Endometrial microvascular endothelial cells (primary cell): ENCODE measurements around the gene HYAL3. TPM values are rescaled to one million over a fixed set of nuclear protein-coding genes. Genes with fewer than 3 reads are reported as not detected.

Experiments
- in situ Hi-C: cut with HindIII; loops from 2 replicates; pipeline ENCODE4 v1.10.0; 2017; ENCODE audit warnings: low sequenced_read_pairs, low pct_unique_long_range_greater_than_20kb; ENCODE audit errors: inconsistent ontology term
- total RNA-seq: library from RNA; depleted of rRNA; stranded (reverse); fragments of >200 nt; gene quantifications from one replicate; pipeline ENCODE4 v1.2.3, GENCODE V29; 2015; ENCODE audit errors: inconsistent ontology term

The HYAL3 gene, protein sequence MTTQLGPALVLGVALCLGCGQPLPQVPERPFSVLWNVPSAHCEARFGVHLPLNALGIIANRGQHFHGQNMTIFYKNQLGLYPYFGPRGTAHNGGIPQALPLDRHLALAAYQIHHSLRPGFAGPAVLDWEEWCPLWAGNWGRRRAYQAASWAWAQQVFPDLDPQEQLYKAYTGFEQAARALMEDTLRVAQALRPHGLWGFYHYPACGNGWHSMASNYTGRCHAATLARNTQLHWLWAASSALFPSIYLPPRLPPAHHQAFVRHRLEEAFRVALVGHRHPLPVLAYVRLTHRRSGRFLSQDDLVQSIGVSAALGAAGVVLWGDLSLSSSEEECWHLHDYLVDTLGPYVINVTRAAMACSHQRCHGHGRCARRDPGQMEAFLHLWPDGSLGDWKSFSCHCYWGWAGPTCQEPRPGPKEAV
- total RNA-seq: 7.3 TPM

DNA sequence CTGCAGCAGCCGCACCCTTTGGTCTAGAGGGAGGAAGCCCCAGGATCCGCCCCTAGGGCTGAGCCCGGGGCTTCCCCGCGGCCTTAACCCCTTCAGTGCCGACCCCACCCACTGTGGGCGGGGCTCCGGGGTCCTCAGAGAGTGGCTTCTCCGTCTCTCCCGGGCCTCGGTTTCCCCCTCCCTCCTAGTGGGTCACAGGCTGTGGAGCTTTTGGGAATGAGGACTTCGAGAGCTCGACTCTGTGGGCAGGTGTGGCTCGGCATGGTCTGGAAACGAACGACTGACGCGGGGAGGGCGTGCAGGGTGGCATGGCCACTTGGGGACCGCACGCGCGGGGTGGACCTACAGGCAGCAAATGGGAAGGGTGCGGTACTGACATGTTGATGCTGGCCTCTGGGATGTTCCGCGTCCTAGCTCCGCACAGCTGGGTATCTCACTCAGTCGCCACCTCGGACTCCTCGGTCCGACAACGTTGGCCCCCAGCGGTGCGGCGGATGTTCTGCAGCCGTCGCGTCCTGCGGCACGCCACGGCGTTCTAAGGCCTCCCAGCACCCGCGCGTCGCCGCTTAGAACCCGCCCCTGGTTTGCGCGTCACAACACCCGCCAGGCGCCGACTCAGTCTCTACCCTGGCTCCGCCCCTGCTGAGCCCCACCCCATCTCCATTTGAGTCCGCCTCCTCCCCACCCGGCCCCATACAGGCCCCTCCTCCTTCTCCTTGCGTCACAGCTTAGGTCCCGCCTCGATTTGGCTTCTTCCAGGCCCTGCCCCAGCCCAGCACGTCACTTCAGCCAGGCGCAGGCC is at the start of gene HYAL3, which contains the start of gene NAA80:
Gene HYAL3, minus strand, starts transcription at position 570 of the 802 bp plus-strand sequence. CDS start 3,803 bp downstream, outside the sequence.
Gene NAA80, minus strand, starts transcription at position 570 of the 802 bp plus-strand sequence. CDS start 1,942 bp downstream, outside the sequence.
- in situ Hi-C loops: no loop called here

DNA sequence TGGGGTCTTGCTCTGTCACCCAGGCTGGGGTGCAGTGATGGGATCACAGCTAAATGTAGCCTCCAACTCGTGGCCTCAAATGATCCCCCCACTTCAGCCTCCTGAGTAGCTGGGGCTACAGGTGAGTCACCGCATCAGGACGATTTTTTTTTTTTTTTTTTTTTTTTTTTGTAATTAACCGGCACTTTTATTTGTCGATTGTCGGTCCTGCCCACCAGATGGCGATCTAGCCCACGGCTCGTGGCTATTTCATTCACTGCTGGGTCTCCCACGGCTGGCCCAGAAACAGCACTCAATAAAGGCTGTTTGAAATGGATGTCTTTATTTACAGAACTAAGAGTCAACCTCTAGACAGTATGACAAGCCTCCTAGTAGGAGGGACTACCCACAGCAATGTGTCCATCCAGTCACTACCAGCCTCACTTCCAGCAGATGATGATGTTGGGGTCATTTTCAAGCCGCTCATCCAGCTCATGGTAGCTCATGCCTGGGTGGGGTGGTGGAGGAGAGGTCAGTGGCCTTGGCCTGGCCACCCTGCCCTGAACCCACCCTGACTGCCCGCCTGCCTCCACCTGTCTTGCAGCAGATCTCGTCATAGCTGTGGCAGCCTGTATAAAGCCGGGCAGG is 48.1 kb upstream of the HYAL3 start:
- in situ Hi-C loops: no loop called here

DNA sequence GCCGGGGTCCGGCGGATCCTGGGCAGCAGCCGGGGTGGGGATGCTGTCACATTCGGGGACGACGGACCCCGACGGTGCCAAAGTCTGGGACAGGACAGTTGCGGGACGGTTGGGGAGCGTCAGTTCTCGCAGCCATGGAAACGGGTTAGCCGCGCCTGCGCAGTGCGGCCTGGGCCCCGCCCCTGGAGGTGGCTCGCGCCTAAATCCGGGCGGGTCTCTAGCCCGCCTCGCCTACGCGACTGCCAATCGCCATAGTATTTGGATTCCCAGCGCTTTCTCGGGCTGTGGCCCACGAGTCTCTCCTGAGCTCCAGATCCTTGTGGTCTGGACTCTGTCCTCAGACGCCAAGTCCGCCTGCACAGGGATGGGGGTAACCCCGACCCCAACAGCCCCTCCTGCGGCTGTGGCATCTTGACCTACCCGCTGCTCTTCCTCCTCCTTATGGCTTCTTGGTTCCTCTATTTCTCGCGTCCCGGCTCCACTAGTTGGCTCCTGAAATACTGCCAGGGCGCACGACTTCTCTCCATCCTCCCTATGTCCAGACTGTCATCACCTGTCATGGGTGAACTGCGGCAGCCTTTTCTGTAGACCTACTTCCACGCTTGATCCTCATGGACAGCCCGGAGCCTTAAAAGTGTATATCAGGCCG is 46.5 kb upstream of the HYAL3 start, which contains the start of gene ZMYND10:
Gene ZMYND10, minus strand, starts transcription at position 147 of the 649 bp plus-strand sequence. CDS start 153 bp downstream, outside the sequence.
- in situ Hi-C loops: no loop called here

DNA sequence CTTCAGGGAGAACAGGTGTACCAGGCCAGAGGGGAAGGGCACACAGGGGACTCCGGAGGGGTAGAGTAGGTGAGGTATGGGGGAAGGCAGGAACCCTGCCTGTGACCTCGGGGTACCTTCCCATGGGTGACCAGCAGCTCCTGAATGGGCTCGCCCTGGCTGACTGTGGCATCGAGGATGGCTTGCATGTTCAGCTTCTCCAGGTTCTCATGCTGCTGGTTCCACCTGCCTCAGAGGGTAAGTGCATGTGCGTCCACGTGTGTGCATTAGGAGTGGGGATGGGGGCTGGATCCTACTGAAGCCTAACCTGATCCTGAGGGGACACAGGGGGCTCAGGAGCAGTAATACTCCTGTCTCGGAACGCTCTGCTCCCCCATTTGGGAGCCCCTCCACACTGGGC is 45.8 kb upstream of the HYAL3 start:
- in situ Hi-C loops: no loop called here

DNA sequence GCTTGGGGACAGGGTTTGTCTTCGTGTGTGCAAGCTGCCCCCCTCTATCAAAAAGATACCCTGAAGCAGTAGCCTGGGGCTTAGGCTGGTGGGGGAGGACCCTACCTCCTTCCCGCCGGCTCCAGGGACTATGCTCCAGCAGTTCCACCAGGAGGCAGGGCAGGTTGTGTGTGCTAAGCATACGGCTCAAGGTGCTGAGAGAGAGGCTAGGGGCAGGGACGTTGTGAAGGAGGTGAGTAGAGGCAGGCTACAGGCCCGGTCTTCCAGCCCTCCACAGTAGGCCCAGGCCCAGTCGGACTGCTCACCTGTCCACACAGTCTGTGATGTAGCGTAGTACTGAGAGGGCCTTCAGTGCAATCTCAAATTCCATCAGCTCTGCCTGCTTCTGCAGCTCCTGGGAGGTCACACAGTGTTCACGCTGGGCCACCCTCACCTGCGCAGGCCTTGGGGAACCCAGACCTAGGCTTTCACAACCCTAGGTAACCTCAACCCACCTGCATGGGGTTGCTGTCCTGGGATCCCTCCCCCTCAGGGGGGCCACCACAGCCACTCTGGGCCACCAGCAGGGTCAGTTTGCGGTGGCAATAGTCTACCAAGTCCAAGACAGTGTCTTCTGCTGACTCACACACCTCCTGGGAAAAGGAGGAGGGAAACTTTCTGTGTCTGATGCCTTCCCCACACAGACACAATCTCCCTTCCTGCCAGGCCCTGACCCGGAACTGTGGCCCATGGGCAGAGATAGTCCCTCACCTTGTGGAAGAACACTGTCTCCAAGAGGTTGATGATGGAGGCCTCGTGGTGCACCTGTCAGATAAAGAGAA is 43.8 kb upstream of the HYAL3 start:
- in situ Hi-C loops: no loop called here

DNA sequence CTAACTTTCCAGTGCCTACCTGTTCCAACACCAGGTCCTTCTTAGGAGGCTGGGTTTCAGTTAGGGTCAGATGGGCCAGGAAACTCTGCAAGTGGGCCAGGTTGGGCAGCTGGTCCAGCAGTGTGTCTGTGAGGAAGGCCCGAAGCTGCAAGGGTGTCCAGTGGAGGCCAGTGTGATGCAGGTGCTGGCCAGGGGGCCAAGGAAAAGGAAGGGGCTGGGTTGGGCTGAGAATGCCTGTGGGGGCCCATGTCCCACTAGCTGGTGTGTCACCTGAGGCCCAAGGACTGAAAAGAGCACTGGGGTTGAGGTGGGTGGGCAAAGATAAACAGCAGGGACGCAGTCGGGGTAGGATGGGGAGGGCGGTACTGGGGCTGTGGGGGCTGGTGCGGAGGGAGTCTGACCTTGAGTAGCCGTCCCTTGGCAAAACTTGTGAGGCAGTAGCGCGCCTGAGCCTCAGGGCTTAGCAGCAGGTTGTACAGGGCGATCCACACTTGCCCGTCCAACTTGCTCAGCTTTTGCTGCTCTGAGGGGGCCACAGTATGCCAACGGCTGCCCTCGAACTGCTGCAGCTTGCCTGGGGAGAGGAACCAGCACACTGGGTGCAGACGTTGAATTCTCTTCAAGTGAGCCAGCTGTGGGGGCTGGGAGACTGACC is 42.9 kb upstream of the HYAL3 start:
- in situ Hi-C loops: no loop called here

DNA sequence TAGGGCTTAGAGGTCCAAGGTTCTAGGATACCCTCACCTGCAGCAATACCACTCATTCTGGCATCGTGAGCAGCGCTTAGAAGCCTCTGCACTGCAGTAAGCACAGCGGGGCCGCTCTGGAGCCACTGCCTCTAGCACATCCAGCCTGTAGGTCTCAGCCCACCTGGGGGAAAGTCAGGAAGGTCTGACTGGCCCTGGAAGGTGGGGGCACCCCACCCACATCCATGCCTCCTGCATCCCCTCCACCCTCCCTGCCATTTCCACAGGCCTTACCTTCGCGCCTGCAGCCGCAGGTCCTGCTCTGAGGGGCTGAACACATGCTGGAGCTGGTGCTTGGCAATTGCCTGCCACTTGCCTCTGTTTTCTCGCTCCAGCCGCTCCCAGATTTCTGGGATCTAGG is 42.3 kb upstream of the HYAL3 start:
- in situ Hi-C loops: no loop called here

DNA sequence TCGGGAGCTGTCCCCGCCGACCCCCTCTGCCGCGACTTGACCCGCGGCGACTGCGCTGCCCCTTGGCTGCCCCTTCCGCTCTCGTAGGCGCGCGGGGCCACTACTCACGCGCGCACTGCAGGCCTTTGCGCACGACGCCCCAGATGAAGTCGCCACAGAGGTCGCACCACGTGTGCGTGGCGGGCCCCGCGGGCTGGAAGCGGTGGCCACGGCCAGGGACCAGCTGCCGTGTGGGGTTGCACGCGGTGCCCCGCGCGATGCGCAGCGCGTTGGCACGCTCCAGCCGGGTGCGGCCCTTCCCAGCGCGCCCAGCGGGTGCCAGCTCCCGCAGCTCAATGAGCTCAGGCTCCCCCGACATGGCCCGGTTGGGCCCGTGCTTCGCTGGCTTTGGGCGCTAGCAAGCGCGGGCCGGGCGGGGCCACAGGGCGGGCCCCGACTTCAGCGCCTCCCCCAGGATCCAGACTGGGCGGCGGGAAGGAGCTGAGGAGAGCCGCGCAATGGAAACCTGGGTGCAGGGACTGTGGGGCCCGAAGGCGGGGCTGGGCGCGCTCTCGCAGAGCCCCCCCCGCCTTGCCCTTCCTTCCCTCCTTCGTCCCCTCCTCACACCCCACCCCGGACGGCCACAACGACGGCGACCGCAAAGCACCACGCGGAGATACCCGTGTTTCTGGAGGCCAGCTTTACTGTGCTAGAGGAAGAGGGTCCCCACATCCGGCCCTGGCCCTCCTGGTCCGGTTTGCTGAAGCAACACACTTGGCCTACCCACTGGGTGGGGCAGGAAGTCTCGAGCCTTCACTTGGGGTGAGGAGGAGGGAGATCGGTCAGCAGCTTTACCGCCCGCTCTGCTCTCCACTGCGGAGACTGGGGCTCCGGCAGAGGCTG is 41.5 kb upstream of the HYAL3 start, which contains the start of gene RASSF1:
Gene RASSF1, minus strand, starts transcription at position 389 of the 882 bp plus-strand sequence. Its CDS starts 31 bp downstream, at position 358.
- in situ Hi-C loops: no loop called here

DNA sequence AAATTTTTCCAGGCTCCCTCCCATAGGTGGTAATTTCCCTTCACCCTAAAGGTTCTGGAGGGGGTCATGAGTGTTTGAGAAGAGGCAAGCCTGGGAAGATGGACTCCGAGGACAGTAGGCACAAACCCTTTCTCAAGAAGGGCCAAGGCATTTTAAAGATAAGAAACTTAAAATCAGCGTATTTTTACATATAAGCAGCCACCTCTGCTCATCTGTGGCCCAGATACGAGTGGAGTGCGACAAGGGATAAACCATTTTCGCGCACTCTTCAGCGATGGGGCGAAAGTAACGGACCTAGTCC is 40.9 kb upstream of the HYAL3 start:
- in situ Hi-C loops: no loop called here

DNA sequence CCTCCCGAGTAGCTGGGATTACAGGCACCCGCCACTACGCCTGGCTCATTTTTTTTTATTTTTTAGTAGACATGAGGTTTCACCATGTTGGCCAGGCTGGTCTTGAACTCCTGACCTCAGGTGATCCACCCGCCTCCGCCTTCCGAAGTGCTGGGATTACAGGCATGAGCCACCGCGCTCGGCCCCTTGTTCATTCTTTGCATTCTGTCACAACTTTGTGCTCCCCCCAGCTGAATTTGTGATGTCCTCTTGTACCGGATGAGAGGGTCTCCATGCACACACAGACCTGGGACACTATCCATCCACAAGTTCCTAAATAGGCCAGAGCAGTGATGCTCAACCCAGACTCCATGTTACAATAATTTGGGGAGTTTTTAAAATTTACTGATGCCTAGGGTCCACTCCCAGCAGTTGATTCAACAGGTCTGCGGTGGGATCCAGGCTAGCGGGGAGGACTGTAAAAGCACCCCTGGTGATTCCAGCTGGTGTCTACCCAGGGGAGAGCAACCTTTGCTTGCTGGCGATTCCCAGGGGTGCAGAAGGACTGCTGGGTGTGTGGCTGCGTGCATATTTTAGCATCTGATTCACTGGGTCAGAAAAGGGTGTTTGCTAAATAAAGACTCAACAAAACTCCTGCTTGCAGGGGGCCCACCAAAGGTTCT is 40.4 kb upstream of the HYAL3 start:
- in situ Hi-C loops: loop anchor here (10.0 kb wide), 1 partner anchor 95 kb away; no protein-coding TSS in a partner anchor

DNA sequence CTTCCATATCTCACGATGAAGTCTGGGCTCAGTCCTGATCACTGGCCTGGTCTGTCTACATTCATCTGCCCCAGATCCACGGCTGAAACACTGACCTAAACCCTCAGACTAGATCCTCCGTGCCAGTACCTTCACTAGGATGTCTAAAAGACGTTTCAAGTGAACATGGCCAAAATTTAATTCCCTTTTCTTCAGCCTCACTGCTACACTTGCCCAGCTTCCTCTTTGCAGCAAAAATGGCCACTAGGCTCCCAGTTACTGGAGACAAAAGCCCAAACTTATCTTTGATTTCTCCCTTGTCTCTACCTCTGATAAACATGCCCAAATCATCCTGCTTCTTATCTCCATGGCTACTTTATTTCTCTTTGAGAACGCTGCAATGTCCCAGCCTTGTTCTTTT is 39.8 kb upstream of the HYAL3 start:
- in situ Hi-C loops: loop anchor here (10.0 kb wide), 1 partner anchor 94 kb away; no protein-coding TSS in a partner anchor

DNA sequence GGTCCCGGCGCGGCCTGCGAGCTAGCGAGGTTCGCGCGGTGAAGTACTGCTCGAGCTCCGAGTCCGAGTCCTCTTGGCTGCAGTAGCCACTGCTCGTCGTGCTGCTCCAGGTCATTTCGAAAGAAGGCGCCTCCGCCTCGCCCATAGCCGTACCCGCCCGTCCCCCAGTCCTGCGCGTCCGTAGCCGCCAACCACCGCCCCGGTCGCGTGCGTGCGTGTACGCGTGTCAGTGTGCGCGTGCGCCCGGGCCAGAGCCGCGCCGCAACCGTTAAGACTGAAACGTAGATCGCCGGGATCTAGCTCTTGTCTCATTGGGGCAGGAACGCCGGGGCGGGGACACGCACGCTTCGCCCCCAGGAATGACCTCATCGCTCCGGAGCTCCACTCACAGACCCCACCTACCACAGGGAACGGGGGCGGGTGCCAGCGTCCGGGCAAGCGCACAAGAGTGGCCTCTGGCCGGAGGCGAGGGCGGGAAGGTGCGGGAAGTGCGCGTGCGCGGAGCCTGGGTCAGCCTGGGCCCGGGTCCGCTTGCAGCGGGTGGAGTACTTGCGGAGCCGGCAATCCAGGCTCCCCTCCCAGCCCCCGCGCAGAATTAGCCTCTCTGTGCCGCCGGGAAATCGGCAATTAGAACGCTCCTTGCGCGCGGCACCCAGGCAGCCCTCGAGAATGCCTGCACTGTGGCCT is 38.1 kb upstream of the HYAL3 start:
- in situ Hi-C loops: loop anchor here (10.0 kb wide), 1 partner anchor 93 kb away; no protein-coding TSS in a partner anchor

DNA sequence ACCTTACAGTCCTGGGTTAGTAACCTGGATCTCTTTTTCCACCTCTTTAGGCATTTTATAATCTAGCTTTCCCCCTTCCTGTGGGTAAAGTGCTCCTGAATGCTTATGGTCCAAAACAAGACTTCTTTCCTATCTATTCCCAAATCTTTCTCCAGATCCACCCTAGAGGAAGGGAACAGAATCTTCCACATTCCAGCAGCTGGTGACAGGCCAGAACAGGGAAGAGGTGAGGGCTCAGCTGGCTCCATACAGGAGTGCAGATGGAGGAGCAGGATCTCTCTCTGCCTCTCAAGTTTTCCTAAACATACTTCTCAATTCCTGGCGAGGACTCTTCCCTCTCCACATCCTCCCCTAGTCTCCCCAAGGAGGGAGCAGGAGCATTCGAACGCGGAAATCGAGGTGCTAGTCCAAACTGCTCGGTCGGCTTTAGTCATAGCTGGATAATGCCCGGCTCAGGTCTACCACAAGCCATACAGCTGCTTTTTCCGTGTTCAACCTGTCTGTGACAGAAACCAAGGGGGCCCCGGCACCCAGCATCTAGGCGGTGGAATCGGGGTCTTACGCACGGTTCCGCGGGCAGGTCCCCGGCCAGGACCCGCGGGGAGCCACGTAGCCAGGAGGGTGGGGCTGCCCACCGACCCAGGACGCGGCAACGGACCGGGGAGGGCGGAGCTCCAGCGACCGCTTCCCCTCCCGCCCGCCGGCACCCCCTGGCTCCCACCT is 37.4 kb upstream of the HYAL3 start:
- in situ Hi-C loops: loop anchor here (10.0 kb wide), 1 partner anchor 92 kb away; no protein-coding TSS in a partner anchor

DNA sequence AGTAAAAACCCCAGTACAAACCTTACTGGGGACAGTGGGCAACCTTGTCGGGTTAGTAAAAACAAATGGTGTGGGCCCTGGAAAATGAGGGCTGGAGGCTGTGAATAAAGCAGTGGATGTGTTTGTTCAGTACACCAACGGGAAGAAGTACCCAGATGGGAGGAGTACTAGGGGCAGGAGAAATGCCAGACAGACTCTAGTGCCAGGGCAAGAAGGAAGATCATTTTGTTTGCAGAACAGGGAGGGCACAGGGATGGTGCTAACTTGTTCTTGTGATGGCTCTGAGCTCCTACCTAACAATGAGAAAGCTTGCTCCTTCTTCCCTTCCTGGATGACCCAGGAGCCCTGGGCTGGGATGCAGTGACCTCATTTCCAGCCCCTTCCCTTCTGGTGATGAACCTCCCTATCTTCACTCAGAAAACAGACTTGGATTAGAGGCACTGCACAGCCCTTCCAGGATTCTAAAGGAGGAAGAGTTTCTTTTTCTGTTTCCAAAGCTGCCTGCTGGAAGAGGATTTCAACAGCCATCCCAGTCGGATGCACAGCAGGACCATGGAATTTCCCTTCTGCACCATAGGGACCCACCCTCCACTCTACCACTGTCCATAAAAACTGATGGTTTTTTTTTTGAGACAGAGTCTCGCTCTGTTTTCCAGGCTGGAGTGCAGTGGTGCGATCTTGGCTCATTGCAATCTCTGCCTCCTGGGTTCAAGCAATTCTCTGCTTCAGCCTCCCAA is 35.3 kb upstream of the HYAL3 start:
- in situ Hi-C loops: loop anchor here (10.0 kb wide), 1 partner anchor 90 kb away; no protein-coding TSS in a partner anchor
